ENCODE data around the gene HECA.
"Not testable (repeated sequence)": the region's sequence is repeated elsewhere in the genome, so short reads cannot be mapped to it uniquely, and the experiment has no call there.

Gene HECA

GRCh38 chr6:139117734-139118133, 17.1 kb upstream of the HECA start:
- Histone ChIP-seq H3K27me3 (no peaks in the 10 kb centered on the region), H3K4me3 (no peak overlapping the region), H3K27ac (no peak overlapping the region), H3K4me1 (peaks cover 0 to 4% (median 0%) of the 10 kb centered on the region in 4 donors), H3K9me3 (no peaks in the 10 kb centered on the region), H3K36me3 (no peaks in the 10 kb centered on the region)
- intact Hi-C loops (cut with DNase I; ENCODE audit: low total_unique reads), result no loop called here
- no peak for DNase-seq
- TF ChIP-seq CTCF (IDR thresholded peaks at IDR 0.05), result no peak

- H3K27ac ChIP-seq, result no peak overlapping the region
- no peaks in the 10 kb centered on the region for H3K36me3 ChIP-seq
- H3K4me3 ChIP-seq, result no peak overlapping the region
- no peaks in the 10 kb centered on the region for H3K9me3 ChIP-seq
- H3K4me1 ChIP-seq, result peaks cover 0 to 4% (median 0%) of the 10 kb centered on the region in 4 donors
- H3K27me3 ChIP-seq, result no peaks in the 10 kb centered on the region
- no peak for TF ChIP-seq CTCF (IDR thresholded peaks at IDR 0.05)
- intact Hi-C loops (cut with DNase I; ENCODE audit: low total_unique reads), result no loop called here
- no peak for DNase-seq
These were observed 15.3 kb upstream of the HECA start for GRCh38 chr6:139119552-139119951.

GRCh38 chr6:139122823-139123222, 12.1 kb upstream of the HECA start:
- H3K27me3 ChIP-seq; H3K27ac ChIP-seq; intact Hi-C loops (cut with DNase I; ENCODE audit: low total_unique reads); H3K4me1 ChIP-seq; H3K9me3 ChIP-seq; DNase-seq; H3K4me3 ChIP-seq; H3K36me3 ChIP-seq: not testable (repeated sequence)

GRCh38 chr6:139124887-139125672, 9.8 kb upstream of the HECA start:
- H3K4me3 ChIP-seq, result no peak overlapping the region
- peaks cover 0 to 9% (median 0%) of the 10 kb centered on the region in 4 donors for H3K4me1 ChIP-seq
- H3K27me3 ChIP-seq, result no peaks in the 10 kb centered on the region
- H3K36me3 ChIP-seq, result no peaks in the 10 kb centered on the region
- peak in 1 of 2 donors; percentile 71 for DNase-seq
- peak in 1 of 2 experiments; percentile 13 for TF ChIP-seq CTCF (IDR thresholded peaks at IDR 0.05)
- H3K27ac ChIP-seq, result no peak overlapping the region
- H3K9me3 ChIP-seq, result no peaks in the 10 kb centered on the region
- intact Hi-C loops (cut with DNase I; ENCODE audit: low total_unique reads), result no loop called here

GRCh38 chr6:139126255-139126654, 8.6 kb upstream of the HECA start:
- no peaks in the 10 kb centered on the region for H3K27me3 ChIP-seq
- H3K36me3 ChIP-seq, result no peaks in the 10 kb centered on the region
- intact Hi-C loops (cut with DNase I; ENCODE audit: low total_unique reads), result no loop called here
- H3K9me3 ChIP-seq, result no peaks in the 10 kb centered on the region
- TF ChIP-seq CTCF (IDR thresholded peaks at IDR 0.05), result no peak
- no peak overlapping the region for H3K4me3 ChIP-seq
- peak in 1 of 2 donors; percentile 59 for DNase-seq
- H3K4me1 ChIP-seq, result peaks cover 0 to 9% (median 0%) of the 10 kb centered on the region in 4 donors
- no peak overlapping the region for H3K27ac ChIP-seq

- DNase-seq, result no peak
- Histone ChIP-seq H3K9me3 (no peaks in the 10 kb centered on the region), H3K27ac (no peak overlapping the region), H3K4me1 (peaks cover 0 to 9% (median 0%) of the 10 kb centered on the region in 4 donors), H3K27me3 (no peaks in the 10 kb centered on the region), H3K4me3 (no peak overlapping the region), H3K36me3 (no peaks in the 10 kb centered on the region)
- intact Hi-C loops (cut with DNase I; ENCODE audit: low total_unique reads), result no loop called here
- TF ChIP-seq CTCF (IDR thresholded peaks at IDR 0.05), result no peak
These were observed 7.9 kb upstream of the HECA start for GRCh38 chr6:139126931-139127330.

All from tibial artery (tissue), 4 donors.